Measurements from ENCODE around the gene CFAP410.
"Not testable (repeated sequence)": the region's sequence is repeated elsewhere in the genome, so short reads cannot be mapped to it uniquely, and the experiment has no call there.

CFAP410 gene

DNA sequence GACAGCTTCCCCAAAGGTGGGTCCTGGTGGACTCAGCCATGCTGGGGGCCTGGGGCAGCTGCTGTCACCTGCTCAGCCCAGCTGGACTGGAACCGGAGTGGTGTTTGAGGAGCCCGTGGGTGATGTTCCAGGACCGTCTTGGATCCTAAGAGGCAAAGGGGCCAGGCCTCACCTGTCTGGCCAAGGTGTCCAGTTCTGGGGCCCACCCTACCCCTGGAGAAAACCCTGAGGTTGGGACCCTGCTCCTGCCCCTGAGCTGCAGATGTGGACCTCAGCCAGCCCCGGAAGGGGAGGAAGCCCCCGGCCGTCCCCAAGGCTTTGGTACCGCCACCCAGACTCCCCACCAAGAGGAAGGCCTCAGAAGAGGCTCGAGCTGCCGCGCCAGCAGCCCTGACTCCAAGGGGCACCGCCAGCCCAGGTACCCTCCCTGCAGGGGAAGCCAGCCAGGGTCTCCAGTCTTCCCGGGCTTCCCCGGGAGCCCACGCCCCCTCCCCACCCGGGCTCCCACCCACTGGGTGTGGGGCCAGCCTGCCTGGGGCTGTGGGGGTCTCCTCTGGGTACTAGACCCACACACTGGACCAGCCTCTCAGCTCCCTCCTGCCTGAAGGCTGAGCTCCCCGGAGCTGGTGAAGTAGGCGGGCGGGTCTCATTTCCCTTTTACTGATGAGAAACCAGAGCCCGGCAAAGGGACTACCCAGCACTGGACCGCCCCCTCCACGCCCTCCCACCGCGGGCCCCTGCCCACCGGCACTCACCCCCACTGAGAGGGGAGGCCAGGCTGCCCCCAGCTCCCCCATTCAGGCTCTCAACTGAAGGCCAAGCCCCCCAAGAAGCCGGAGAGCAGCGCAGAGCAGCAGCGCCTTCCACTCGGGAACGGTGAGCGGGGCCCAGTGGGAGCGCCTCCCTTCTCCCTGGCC is 52.2 kb downstream of the CFAP410 start:
- no peak for DNase-seq (ENCODE audit: low read depth in 2 of 2)

DNA sequence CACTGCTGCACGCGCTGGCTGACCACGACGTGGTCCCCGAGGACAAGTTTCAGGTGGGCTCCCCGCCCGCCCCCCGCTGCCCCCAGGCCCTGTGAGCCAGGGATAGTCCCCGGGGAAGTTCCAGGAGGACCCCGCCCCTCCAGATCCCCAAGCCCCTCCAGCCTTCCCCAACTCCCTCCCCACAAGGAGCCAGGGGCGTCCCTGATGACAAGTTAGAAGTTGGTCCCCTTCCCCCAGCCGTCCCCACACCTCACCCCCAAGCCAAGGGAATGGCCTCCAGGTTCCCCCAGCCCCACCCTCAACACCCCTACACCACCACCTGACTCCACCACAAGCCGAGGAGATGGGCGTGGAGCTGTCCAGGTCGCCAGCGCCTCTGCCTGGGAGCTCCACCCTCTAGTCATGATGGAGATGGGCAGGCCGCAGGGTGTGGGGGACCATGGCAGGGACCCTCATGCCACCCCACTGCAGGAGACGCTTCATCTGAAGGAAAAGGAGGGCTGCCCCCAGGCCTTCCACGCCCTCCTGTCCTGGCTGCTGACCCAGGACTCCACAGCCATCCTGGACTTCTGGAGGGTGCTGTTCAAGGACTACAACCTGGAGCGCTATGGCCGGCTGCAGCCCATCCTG is 53.0 kb downstream of the CFAP410 start:
- DNase-seq (ENCODE audit: low read depth in 2 of 2): no peak

DNA sequence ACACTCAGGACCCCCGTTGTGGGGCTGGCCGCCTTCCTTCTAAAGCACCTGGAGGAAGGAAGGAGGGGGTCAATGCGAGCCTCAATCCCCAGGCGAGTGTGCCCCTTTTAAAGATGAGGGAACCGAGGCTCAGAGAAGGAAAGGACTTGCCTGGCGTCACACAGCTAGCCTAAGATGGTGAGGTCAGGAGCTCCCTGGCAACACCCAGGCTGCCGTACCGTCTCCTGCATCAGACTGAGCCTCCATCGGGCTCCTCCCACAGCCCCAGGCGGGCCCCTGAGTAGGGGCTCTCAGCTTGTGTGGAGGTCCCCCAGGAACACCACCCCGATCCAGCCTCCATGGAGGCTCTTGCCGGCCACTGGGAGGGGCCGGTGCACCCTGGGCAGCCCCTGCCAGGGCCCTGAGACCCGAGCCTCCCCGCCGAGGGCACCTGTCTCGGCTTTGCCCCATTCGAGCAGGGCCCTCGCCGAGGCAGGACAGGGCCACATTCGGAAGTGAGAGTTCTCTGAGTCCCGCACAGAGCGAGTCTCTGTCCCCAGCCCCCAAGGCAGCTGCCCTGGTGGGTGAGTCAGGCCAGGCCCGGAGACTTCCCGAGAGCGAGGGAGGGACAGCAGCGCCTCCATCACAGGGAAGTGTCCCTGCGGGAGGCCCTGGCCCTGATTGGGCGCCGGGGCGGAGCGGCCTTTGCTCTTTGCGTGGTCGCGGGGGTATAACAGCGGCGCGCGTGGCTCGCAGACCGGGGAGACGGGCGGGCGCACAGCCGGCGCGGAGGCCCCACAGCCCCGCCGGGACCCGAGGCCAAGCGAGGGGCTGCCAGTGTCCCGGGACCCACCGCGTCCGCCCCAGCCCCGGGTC is 53.8 kb downstream of the CFAP410 start, which contains the start of gene AIRE:
Gene AIRE, plus strand, starts transcription at position 739 of the 855 bp plus-strand sequence. CDS start 131 bp downstream, outside the sequence.
- DNase-seq (ENCODE audit: low read depth in 2 of 2): no peak

DNA sequence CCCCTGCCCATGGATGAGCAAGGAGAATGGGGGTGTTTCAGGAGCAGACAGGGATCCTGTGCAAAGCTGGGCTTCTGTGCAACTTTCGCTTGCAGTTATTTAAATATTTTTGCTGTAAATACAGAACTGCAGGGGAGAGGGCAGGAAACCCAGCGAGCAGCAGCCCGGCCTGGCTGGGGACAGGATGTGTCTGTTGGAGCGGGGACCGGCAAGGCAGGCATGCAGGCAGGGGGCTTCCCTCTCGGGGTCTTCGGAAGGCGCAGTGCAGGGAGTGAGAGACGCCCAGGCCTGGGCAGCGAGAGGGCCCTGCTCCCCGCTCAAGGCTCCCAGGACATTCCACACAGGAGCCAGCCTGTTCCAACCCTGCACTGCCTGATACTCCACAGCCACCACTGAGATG is 55.2 kb downstream of the CFAP410 start:
- no peak for DNase-seq (ENCODE audit: low read depth in 2 of 2)

DNA sequence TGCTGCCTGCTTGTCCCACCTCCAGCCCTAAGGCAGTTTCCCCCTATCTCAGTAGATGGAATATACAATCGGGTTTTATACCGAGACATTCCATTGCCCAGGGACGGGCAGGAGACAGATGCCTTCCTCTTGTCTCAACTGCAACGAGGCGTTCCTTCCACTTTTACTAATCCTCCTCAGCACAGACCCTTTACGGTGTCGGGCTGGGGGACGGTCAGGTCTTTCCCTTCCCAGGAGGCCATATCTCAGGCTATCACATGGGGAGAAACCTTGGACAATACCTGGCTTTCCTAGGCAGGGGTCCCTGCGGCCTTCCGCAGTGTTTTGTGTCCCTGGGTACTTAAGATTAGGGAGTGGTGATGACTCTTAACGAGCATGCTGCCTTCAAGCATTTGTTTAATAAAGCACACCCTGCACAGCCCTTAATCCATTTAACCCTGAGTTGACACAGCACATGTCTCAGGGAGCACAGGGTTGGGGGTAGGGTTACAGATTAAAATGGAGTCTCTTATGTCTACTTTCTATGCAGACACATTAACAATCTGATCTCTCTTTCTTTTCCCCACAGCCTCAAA is 55.9 kb downstream of the CFAP410 start:
- not testable (repeated sequence) for DNase-seq (ENCODE audit: low read depth in 2 of 2)

DNA sequence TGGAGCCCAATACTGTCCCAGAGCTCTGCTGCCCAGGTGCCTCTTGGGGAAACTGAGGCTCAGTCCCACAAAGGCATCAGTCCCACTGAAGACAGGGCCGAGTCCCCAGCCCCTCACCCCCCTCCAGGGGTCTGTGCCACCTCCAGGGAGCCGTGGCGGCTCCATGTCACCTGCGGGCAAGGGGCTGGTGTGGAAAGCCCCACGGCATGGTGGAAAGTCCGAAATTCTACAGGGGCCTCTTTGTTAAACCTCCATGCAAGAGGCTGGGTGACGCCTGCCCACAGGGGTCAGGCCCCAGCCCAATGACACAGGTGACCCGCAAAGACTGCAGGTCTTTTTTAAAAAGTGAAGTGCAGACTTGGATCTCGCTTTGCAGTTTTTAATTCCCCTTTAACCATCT is 56.8 kb downstream of the CFAP410 start:
- DNase-seq (ENCODE audit: low read depth in 2 of 2): no peak

DNA sequence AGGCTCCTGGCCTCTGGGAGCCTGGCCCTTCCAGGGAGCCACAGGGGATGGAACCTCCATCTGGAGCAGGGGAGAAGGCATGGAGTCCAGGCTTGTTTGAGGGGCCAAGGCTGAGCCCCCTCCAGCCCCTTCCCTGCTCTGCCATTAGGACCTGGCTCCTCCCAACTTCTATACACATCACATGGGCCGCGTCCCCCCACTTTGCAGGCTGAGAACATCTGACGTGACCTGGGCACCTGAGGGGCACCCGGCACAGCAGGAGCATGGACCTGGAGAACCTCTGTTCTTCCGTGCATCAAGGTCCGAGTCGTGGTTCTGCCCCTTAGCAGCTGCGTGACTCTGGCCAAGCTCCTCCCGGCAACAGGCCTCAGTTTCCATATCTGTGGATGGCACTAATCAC is 57.4 kb downstream of the CFAP410 start:
- no peak for DNase-seq (ENCODE audit: low read depth in 2 of 2)

DNA sequence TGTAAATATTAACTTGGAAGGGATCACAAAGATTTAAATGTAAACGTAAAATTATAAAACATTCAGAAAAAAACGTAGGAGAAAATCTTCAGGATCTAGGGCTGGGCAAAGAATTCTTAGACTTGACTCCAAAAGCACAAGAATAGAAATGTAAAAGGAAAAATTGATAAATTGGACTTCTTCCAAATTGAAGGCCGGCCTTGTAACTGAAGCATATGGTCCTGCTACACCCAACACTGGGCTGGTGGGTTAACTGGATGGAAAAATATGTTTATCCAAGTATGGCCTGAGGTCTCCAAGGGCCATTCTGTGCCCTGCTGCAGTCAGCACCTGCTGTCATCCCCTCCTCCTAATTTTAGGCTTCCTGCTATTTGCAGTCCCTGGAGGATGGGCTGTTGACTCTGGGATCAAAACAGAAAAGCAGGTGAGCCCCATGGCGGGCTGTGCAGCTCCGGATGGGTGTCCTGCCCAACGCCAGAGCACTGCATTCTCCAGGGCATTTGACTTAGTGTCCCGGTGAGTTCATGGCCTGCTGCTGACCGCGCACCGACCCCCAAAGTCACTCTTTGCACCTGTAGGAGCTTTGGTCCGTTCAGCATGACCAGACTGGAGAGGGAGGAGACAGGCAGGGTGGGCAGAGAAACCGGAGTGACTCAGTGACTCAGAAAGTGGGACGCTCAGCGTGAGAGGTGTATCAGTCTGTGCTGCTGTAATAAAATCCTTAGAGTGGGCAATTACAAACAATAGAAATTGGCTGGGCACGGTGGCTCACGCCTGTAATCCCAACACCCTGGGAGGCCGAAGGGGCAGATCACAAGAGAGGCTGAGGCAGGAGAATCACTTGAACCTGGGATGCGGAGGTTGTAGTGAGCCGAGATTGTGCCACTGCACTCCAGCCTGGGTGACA is 59.6 kb downstream of the CFAP410 start:
- no peak for DNase-seq (ENCODE audit: low read depth in 2 of 2)
